Endothelial cell of umbilical vein (primary cell): ENCODE data around the gene ZFPM1. TPM values are rescaled to one million over a fixed set of nuclear protein-coding genes. Genes with fewer than 3 reads are reported as not detected.

Experiments
- BruUV-seq: library from RNA; stranded (reverse); fragments of 400-500 nt; replicated peaks from 2 replicates; lab custom pipeline; 2021; lab: Mats Ljungman, UMichigan
- CTCF ChIA-PET: fragments of 300-600, 350-600 bp; sonication (Branson Sonifier 250); formaldehyde crosslinking; loops from one replicate; lab custom pipeline; 2021; ENCODE audit warnings: antibody characterized with exemption, inconsistent platforms; lab: Charles Lee
- POLR2A ChIA-PET: fragments of 300-600, 350-600 bp; sonication (Branson Sonifier 250); formaldehyde crosslinking; loops from one replicate; lab custom pipeline; 2021; ENCODE audit warnings: antibody characterized with exemption, inconsistent platforms; lab: Charles Lee
- DNase-seq: peaks from one replicate; pipeline ENCODE4 v3.0.0-alpha.2; 2011; ENCODE audit warnings: low read depth, low spot score
- FAIRE-seq: peaks from 2 replicates; lab custom pipeline; 2011; peaks lifted over from hg19 to GRCh38; lab: Jason Lieb, UNC
- H2AFZ ChIP-seq: 2 replicates; pipeline ENCODE4 v1.6.0; 2012; ENCODE audit warnings: low read depth, low read length, control low read depth, inconsistent platforms
- H3K27ac ChIP-seq: 2 replicates; pipeline ENCODE4 v1.5.1; 2011; ENCODE audit warnings: low read depth, mild to moderate bottlenecking, control low read depth, low read length, moderate library complexity; ENCODE audit not compliant: insufficient read depth
- H3K27me3 ChIP-seq, 2 experiments: 2 replicates each; pipeline versions ENCODE4 v1.6.0 to v1.6.1; 2011; ENCODE audit warnings: low read length in 2 of 2, mixed read lengths in 1 of 2; ENCODE audit not compliant: control insufficient read depth in 2 of 2, insufficient read depth in 2 of 2
- H3K36me3 ChIP-seq, 2 experiments: 2 replicates in 1 of 2; 3 replicates in 1 of 2; pipeline ENCODE4 v1.5.1; 2011; ENCODE audit warnings: low read length in 2 of 2, mild to moderate bottlenecking in 1 of 2, moderate library complexity in 1 of 2; ENCODE audit not compliant: control insufficient read depth in 2 of 2, insufficient read depth in 2 of 2; ENCODE audit errors: extremely low read depth in 1 of 2
- H3K4me1 ChIP-seq: 3 replicates; pipeline ENCODE4 v1.5.1; 2011; ENCODE audit warnings: mild to moderate bottlenecking, low read length; ENCODE audit not compliant: control insufficient read depth, insufficient read depth; ENCODE audit errors: extremely low read depth
- H3K4me2 ChIP-seq: 2 replicates; pipeline ENCODE4 v1.6.1; 2011; ENCODE audit warnings: low read length, control low read depth, mixed read lengths; ENCODE audit not compliant: insufficient read depth
- H3K4me3 ChIP-seq, 3 experiments: fragments of 200-600 bp in 1 of 3; sonication (generic), shearing (Covaris generic) in 1 of 3; replicated peaks in 1 of 3; 2 replicates each; pipeline ENCODE4 v1.5.1; 2011 to 2016; ENCODE audit warnings: control low read depth in 3 of 3, low read length in 3 of 3, mild to moderate bottlenecking in 2 of 3, inconsistent platforms in 1 of 3, low read depth in 1 of 3, moderate library complexity in 1 of 3; ENCODE audit not compliant: insufficient read depth in 1 of 3
- H3K79me2 ChIP-seq: 2 replicates; pipeline ENCODE4 v1.6.0; 2012; ENCODE audit warnings: low read length, inconsistent platforms; ENCODE audit not compliant: control insufficient read depth, insufficient read depth
- H3K9ac ChIP-seq: replicated peaks from 2 replicates; pipeline ENCODE3; 2011; ENCODE audit warnings: low read length, control low read depth; ENCODE audit not compliant: insufficient read depth; ENCODE audit errors: extremely low read depth
- H3K9me1 ChIP-seq: replicated peaks from 3 replicates; pipeline ENCODE4 v1.6.0; 2011; ENCODE audit warnings: mild to moderate bottlenecking, low read length; ENCODE audit not compliant: control insufficient read depth, insufficient read depth; ENCODE audit errors: extremely low read depth
- H3K9me3 ChIP-seq: replicated peaks from 2 replicates; pipeline ENCODE4 v1.5.1; 2012; ENCODE audit warnings: low read length, inconsistent platforms; ENCODE audit not compliant: control insufficient read depth, insufficient read depth
- H4K20me1 ChIP-seq: replicated peaks from 2 replicates; pipeline ENCODE3; 2011; ENCODE audit warnings: mild to moderate bottlenecking, low read length; ENCODE audit not compliant: control insufficient read depth, insufficient read depth; ENCODE audit errors: extremely low read depth
- EZH2 ChIP-seq: IDR thresholded peaks from 2 replicates; pipeline ENCODE4 v1.6.1; 2012; ENCODE audit warnings: borderline replicate concordance, low read depth, mild to moderate bottlenecking, moderate library complexity, low read length, inconsistent platforms; ENCODE audit not compliant: severe bottlenecking
- FOS ChIP-seq: IDR thresholded peaks from 2 replicates; pipeline ENCODE4 v1.6.1; 2011; ENCODE audit warnings: mild to moderate bottlenecking, low read length, moderate library complexity, borderline replicate concordance; ENCODE audit not compliant: insufficient read depth
- GATA2 ChIP-seq: IDR thresholded peaks from 2 replicates; pipeline ENCODE4 v1.7.0; 2011; ENCODE audit warnings: low read depth, mild to moderate bottlenecking, moderate library complexity, mixed read lengths, low read length; ENCODE audit not compliant: insufficient read length, insufficient read depth
- JUN ChIP-seq: IDR thresholded peaks from 2 replicates; pipeline ENCODE4 v1.6.1; 2011; ENCODE audit warnings: borderline replicate concordance, low read depth; ENCODE audit not compliant: insufficient read length, insufficient read depth
- MYC ChIP-seq: IDR thresholded peaks from one replicate; pipeline ENCODE4 v1.6.1; 2011; ENCODE audit warnings: mild to moderate bottlenecking, low read depth, low read length
- POLR2A ChIP-seq: IDR thresholded peaks from 2 replicates; pipeline ENCODE4 v1.6.1; 2012; ENCODE audit warnings: low read depth, mild to moderate bottlenecking, control low read depth, low read length
- POLR2AphosphoS5 ChIP-seq: IDR thresholded peaks from 2 replicates; pipeline ENCODE4 v1.6.1; 2012; ENCODE audit warnings: low read depth, mild to moderate bottlenecking, control low read depth, low read length, moderate library complexity; ENCODE audit not compliant: insufficient read depth
- dilution Hi-C: fragments of 300-500 bp; cut with MboI; formaldehyde crosslinking; loops from one replicate; pipeline ENCODE4 v1.15.0; 2019; ENCODE audit warnings: low sequenced_read_pairs; ENCODE audit not compliant: extremely low pct_ligation_motif_present
- intact Hi-C: fragments of 100-400 bp; cut with micrococcal nuclease; formaldehyde crosslinking; loops from one replicate; pipeline ENCODE4 v1.10.0; 2022
- polyA plus RNA-seq, 4 experiments: library from polyadenylated mRNA; depleted of rRNA in 3 of 4; stranded (reverse) in 3 of 4; unstranded in 1 of 4; fragments of >200 nt; gene quantifications; 2 replicates each; pipeline versions ENCODE4 v1.2.1 to v1.2.3, GENCODE V29; 2011 to 2012; ENCODE audit warnings: missing spikeins in 1 of 4
- total RNA-seq: library from RNA; stranded (reverse); gene quantifications from 2 replicates; pipeline ENCODE4 v1.2.3, GENCODE V29; 2021
- TF ChIP-seq, protein P1 (sequence below): IDR thresholded peaks from 2 replicates; pipeline ENCODE4 v1.6.1; 2011; ENCODE audit not compliant: insufficient read depth, insufficient read length
- TF ChIP-seq, protein P2 (sequence below), 2 donors: IDR thresholded peaks; 1 replicate in 1 of 2; 2 replicates in 1 of 2; pipeline ENCODE4 v1.5.1; 2011; ENCODE audit warnings: low read length in 2 of 2, mild to moderate bottlenecking in 2 of 2, moderate library complexity in 2 of 2, control low read depth in 1 of 2, inconsistent platforms in 1 of 2, low read depth in 1 of 2; ENCODE audit not compliant: insufficient read depth in 1 of 2; ENCODE audit errors: extremely low read depth in 1 of 2

The ZFPM1 gene
- total and polyA plus RNA-seq, 2 donors (not counting 3 experiments of a cell fraction or from before 2014, with no cell fraction given) = 0.37 to 7.5 TPM

DNA sequence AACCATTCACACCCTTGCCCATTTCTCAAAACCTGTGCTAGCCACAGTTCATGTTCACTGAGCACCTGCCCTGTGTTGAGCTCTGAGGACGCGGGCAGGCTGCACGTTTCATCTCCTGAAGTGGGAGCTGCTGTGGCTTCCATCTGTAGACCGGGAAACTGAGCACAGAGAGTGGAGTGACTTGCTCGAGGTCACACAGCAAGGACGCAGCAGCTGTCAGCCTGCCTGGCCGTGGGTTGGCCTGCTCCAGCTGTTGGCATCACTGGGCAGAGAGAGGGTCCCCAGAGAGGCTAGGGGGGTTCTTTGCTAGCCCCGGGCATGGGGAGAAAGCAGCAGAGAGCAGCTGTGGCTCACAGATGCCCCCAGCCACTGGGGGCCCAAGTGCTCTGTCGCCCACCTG lies 28.8 kb downstream of the ZFPM1 start:
- Histone ChIP-seq H3K4me3 (no peak overlapping the region), H4K20me1 (no peaks in the 10 kb centered on the region), H3K4me1 (no peaks in the 10 kb centered on the region), H3K27me3 (no peaks in the 10 kb centered on the region), H3K9me1 (no peaks in the 10 kb centered on the region), H3K9me3 (no peaks in the 10 kb centered on the region), H3K36me3 (no peaks in the 10 kb centered on the region), H3K79me2 (no peaks in the 10 kb centered on the region), H3K4me2 (no peak overlapping the region), H3K27ac (no peak overlapping the region), H2AFZ (no peak overlapping the region), H3K9ac (no peak overlapping the region)
- TF ChIP-seq EZH2 (no peak), FOS (no peak), POLR2A (no peak), POLR2AphosphoS5 (no peak), JUN (no peak), GATA2 (no peak), MYC (no peak)
- TF ChIP-seq, protein P1, sequence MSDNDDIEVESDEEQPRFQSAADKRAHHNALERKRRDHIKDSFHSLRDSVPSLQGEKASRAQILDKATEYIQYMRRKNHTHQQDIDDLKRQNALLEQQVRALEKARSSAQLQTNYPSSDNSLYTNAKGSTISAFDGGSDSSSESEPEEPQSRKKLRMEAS = no peak
- TF ChIP-seq, protein P2, sequence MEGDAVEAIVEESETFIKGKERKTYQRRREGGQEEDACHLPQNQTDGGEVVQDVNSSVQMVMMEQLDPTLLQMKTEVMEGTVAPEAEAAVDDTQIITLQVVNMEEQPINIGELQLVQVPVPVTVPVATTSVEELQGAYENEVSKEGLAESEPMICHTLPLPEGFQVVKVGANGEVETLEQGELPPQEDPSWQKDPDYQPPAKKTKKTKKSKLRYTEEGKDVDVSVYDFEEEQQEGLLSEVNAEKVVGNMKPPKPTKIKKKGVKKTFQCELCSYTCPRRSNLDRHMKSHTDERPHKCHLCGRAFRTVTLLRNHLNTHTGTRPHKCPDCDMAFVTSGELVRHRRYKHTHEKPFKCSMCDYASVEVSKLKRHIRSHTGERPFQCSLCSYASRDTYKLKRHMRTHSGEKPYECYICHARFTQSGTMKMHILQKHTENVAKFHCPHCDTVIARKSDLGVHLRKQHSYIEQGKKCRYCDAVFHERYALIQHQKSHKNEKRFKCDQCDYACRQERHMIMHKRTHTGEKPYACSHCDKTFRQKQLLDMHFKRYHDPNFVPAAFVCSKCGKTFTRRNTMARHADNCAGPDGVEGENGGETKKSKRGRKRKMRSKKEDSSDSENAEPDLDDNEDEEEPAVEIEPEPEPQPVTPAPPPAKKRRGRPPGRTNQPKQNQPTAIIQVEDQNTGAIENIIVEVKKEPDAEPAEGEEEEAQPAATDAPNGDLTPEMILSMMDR (IDR thresholded peaks at IDR 0.05; ENCODE audit: extremely low read depth in 1 of 2, insufficient read depth in 1 of 2, low read depth in 1 of 2, low read length in 2 of 2) = no peak
- POLR2A ChIA-PET = no interaction called here
- BruUV-seq = no TSS peak
- CTCF ChIA-PET = no interaction called here
- dilution Hi-C loops = no loop called here
- FAIRE-seq = no peak
- DNase-seq = no peak
- intact Hi-C loops = no loop called here
